Stimulated activated naive CD4-positive, alpha-beta T cell treated with Interleukin-2 at 50 U/mL for 16 hours (primary cell): Measurements from ENCODE around the gene PTK6.
A peak's percentile ranks its signal among the peaks of the same experiment; 100 is the strongest.
"Not testable (repeated sequence)": the region's sequence is repeated elsewhere in the genome, so short reads cannot be mapped to it uniquely, and the experiment has no call there.

Source experiments
- DNase-seq: peaks from one replicate; lab custom pipeline; 2025; lab: John Stamatoyannopoulos, UW

The PTK6 gene

DNA sequence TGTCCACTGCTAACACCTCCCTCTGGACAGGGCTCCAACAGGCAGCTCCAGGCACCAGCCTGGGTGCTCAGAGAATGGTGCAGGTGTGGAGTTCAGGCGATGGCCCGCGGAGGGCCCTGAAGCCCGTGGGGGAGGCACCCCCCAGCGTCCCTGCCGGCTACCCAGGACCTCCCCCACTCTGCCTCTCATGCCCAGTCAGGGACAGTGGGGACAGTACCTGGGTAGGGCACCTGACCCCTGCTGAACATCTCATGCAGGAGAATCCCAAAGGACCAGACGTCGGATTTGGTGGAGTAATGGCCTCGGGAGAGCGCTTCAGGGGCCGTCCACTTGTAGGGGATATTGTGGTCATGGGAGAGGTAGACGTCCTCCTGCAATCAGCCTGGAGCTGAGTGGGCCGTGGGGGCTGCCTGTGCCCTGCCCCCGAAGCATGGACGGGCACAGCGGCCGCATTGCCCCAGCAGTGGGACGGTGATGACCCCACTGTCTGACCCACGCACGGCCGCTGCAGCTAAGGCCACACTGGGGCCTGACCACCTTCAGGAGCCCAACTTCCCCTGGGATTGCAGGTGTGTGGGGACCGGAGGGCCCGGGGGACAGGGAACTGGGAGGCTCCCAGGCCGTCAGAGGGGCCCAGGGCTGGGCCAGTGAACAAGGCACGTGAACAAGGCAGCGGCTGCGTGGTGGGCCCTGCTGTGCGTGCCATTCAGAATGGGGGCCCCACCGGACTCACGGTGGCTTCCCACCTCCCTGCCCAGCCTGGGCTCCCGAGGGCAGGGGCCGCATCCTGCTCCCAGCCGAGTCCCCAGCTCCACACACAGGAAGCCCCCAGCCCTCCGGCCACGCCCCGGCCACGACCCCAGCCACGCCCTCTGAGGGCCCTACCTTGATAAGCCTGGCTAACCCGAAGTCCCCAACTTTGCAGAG is 7.1 kb downstream of the PTK6 start:
- DNase-seq: no peak

DNA sequence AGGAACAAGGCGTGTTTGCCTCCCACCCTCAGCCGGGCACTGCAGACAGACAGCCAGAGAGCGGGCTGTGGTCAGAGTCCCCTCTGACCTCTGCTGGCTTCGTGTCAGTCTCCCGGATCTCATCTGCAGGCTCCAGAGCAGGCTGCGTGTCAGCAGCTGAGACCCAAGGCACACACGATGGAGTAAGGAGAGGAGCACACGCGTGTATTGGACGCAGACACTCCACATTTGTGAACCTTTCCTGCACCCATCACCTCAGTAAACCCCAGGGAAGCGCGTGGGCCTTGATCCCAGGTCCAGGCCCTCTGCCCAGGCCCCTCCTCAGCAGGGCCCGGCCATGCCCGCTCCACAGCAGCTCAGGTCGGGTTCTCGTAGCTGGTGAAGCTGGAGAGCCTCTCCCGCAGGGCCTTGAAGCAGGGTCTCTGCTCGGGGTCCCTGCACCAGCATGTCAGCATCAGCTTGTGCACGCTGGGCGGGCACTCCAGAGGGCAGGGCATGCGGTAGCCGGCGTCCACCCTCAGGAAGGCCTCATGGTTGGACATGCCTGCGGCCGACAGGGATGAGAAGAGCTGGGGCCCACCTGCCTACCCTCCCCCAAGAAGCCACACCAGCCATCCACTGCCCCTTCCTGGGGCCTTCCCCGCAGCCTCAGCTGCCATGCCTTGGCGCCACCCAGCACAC is 7.9 kb downstream of the PTK6 start:
- no peak for DNase-seq

DNA sequence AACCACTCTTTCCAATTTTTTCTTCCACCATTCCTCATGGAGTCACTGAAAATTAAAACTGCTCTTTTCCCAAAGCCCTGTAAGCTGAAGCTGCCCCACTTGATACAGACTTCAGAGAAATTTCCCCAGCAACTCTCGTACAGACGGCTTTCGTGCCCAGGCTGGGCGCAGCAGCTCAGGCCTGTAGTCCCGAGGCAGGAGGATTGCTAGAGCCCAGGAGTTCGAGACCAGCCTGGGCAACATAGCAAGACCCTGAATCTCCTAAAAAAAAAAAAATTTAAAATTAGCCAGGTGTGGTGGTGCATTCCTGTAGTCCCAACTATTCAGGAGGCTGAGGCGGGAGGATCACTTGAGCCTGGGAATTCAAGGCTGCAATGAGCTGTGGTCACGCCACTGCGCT is 10.0 kb downstream of the PTK6 start:
- no peak for DNase-seq

DNA sequence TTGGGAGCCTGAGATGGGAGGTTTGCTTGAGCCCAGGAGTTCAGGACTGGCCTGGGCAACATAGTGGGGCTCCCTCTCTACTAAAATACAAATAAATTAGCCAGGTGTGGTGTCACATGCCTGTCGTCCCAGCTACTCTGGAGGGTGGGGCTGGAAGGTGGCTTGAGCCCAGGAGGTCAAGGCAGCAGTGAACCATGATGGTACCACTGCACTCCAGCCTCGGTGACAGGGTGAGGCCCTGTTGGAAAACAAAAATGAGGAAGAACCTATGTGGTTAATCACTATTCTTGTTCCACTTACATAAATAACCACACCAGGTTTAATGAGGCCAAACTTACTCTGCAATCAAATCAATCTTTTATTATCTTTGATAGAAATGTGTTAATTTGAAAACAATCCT is 11.2 kb downstream of the PTK6 start:
- DNase-seq: no peak

DNA sequence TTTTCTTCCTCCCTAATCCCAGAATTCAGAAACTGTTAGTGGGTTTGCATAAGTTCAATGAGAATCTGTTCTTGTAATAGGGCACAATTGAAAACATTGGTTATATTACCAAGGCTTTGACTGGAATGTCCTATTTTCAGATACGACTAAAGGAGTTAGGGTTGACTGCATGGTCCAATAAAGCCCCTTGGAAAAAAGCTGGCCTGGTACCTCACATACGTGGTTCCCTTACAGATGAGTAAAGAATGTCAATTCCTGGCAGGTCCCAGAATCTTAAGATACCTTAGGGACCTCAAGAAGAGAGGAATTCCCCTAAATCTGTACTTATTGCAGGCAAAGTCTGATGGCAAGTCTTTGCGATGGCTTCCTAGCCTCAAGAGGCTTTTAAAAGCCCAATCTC is 12.0 kb downstream of the PTK6 start:
- no peak for DNase-seq

DNA sequence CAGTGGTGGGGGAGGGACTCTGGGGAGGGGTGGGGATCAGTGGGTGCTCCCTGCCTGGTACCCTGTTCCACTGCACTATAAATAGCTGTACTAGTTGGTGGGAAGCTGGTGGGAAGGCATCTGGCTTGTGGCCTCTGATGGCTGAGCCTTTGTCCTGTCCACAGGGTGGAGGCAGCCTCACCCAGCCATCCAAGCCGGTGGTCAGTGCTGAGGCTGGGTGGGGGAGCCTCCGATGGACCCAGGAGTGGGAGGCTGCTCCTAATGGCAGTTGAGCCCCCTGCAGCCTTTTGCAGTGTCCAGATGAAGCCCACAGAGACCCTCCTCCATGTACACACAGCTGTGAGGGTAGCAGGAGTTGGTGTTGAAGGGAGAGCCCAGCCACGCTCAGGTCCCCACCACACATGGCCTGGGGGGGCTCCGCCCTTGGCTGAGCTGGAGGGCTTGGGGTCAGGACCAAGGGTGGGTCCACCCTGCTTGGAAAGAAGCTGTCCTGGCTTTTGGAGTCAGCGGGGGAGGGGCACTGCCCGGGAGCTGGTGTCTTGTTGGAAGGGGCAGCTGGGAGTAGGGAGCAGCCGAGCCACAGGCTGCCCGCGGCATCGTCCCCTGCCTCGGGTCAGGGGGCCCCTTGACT is 14.1 kb downstream of the PTK6 start:
- no peak for DNase-seq

DNA sequence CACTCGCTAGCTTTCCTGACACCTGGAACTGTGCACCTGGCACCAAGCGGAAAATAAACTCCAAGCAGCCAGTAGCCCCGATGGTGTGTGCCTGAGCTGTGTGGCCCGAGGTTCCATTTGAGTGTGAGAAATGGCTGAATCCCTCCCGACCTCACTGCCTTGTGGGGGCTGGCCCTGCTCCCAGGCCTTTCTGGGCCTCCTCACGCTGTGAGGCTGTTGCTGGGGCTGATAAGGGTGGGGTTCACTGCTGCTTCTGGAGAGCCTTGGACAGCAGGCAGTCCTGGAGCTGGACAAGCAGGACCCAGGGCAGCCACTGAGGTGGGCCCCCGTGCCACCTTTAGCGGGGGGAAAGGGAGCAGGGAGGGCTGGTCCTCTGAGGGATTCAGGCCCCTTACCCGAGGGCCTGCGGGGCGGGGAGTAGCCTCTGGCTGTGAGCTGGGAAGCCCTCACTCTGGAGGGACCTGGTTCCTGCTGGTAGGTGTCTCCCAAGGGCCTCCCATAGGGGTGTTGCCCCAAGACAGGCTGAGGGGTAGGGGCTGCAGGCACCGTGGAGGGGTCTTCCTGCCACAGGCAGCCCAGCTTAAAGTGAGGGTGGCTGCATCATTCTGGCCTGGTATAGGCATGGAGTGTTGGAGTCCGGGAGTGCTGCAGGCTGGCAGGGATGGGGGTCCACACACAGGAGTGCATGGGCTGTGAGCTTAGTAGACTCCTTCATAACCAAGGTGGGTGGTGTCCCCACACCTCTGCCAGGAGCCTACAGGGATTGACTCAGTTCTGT is 14.9 kb downstream of the PTK6 start:
- no peak for DNase-seq

DNA sequence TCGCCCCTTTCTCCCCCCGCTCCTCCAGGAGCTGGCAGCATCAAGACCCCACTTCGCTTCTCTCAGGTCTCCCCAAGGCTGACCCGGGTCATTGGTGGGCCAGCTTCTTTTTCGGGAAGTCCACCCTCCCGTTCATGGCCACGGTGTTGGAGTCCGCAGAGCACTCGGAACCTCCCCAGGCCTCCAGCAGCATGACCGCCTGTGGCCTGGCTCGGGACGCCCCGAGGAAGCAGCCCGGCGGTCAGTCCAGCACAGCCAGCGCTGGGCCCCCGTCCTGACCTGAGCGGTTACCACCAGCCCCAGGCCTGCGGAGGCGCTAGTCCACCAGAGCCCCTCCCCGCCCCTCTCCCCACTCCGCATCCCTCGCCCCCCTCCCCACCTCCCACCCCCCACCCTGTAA is 15.6 kb downstream of the PTK6 start:
- DNase-seq: no peak

DNA sequence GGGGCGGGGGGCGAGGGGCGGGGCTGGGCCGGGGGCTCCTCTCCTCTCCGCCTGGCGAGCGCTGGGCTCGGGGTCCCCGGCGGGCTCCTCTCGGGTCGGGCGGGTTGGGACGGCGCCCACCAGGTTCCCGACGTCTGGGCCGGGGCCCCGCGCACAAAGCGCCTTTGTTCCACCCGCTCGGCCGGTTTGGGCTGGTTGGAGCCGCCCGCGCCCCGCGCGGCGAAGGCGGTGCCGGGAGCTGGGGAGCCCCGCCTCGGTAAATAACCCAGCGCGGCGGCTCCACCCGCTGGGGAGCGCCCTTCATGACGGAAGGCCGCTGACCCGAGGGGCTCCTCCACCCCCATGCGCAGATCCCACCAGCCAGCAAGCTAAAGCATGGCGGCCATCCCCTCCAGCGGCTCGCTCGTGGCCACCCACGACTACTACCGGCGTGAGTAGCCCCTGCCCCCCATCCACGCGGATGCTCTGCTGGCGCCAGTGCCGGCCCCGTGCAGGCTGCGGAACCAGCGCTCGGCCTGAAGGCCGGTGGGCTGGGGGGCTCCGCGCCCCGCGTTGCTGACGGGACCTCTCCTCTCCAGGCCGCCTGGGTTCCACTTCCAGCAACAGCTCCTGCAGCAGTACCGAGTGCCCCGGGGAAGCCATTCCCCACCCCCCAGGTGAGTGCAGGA is 16.1 kb downstream of the PTK6 start:
- peak; percentile 64 for DNase-seq

DNA sequence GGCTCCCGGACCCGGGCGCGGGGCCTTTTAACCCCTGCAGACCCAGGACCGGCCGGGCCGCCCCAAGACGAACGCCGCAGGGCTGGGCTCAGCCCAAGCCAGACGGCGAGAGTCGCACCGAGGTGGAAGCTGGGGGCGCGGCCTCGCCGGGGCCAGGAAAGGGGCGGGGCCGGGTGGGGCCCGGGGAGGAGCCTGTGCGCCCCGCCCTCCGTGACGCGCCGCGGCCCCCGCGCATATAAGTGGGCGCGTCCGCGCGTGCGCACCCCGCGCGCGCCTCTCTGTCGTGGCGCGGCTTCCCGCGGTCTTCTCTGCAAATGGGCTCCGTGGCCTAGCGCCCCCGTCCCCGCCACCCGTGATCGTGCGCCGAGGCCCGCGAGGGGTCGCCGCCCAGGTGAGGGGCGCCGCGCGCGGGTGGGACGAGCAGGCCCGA is 16.7 kb downstream of the PTK6 start, which contains the start of gene PPDPF:
Gene PPDPF (plus strand): TSS at position 262 of the 430 bp plus-strand sequence. CDS start 544 bp downstream, outside the sequence.
- DNase-seq: peak; percentile 72

DNA sequence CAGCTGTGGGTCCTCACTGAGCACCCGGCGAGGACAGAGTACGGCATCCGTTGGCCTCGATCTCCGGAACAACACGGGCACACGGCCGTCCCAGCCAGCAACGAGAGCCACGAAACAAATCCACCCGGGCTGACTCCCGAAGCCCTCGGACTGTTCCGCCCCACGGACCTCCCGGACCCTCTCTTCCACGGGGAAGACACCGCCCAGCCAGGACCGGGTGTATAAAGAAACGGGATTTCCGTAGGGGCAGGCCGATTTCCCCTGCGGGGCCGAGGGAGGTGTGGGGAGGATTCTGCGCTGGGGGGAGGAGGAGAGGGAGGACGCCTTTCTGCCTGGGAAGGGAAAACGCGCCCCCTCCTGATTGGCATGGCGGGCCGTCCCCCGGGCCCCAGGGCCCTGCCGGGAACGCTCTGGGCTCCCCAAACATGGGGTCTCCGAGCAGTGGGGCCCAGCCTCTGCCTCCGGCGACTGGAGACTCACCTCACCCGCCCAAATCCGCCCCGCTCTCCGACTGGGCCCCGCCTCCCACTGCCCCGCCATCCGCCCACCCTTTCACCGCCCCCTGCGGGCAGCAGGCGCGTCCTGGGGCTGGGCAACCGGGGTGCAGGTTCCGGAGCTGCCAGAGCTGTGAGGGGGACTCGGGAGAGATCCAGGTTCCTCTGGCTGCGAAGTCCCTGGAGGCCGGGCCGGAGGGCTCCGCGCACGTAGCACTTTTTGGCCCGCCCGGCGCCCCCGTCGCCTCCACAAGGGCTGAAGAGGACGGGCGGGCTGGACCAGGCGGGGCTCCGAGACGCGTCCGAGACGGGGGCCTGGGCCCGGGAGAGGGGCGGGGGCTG is 17.3 kb downstream of the PTK6 start:
- peak; percentile 57 for DNase-seq

DNA sequence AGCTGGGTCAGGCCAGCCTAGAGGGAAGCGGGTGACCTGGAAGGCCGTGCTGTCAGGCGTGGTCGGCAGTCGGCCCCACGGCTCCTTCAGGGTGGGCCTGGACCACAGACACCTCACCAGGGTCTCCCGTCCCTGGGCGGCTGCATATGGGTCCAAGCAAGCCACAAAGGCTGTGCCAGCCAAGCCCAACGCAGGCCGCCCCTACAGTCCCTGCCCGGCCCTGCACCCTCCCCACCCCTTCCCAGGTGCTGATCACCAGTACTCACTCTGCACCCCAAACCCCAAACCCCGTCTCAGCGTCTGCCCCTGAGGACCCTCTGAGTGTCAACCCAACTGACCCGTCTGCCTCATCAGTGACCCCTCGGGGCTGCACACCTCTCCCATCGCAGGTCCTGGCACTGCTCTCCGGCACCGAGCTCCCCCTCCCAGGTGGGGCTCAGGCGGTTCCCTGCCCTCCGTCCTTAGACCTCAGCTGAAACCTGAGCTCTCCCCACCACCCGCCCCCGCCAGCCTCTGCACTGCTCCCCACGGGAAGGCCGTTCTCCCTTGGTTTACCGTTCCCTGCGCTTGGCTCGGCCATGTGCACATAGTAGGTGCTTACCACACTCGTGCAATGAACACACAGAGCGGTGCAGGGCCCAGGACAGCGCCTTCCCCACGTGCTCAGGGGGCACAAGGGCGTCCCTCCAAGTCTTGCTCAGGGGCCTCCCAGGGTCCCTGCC is 18.1 kb downstream of the PTK6 start:
- DNase-seq: no peak

DNA sequence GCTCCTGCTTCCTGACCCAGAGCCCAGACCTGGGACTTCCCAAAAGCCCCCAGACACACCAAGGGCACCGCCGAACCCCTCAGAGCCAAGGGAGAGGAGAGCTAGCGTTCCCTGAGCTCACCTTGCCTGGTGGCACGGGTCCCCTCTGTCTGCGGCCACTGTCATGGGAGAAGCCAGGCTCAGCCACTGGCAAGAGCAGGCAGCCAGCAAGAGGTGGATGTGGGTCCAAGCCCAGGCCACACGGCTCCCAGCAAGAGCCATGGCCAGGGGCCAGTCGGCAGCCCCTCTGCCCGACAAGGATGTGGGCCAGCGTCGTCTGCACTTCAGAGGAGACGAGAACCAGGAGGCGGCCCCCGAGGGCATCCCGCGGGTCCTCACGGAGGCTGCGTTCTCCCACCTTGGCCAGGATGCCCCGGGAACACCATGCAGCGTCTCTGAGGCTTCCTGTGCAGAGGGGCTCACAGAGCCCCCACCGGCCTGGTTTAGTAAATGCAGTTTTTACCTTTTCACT is 18.8 kb downstream of the PTK6 start:
- DNase-seq: no peak

DNA sequence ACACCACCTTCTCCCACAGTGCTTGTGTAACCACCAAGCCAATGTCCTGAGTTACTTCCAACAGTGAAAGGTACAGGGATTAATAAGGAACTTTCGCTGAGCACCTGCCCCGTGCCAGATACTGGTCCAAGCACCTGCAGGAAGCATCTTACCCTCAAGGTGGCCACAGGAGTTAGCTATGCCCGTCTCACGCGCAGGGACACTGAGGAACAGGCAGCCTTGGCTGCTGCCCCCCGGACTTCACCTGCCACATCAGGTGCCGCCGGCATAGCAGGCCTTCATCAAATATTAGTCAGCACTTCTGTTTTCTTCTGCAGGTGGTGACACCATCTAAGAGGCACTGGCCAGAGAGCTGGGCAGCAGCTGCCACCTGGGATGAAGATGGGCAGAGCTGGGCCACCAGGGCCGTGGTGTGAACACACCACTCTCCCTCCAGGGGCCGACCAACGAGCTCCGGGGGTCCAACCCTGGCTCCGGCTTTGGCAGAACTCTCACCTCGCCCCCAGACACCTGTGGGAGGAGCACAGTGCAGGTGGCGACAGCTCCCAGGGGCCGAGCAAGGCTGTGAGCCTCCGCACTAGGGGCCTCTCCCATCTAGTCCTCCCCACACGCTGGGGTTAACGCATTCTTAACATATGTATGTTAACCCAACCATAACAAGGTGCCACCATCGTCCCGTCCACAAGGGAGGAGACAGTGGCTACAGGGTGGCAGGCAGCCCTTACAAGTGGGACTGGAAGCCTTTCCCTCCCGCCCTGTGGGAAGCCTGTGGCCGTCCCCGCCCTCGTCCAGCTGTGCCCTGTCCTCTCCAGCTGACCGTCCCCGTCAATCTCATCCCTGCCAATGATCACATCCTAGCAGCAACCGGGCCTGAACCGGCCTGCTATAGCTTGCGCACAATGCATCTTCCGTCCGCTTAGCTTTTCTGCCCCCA is 19.5 kb downstream of the PTK6 start:
- no peak for DNase-seq

DNA sequence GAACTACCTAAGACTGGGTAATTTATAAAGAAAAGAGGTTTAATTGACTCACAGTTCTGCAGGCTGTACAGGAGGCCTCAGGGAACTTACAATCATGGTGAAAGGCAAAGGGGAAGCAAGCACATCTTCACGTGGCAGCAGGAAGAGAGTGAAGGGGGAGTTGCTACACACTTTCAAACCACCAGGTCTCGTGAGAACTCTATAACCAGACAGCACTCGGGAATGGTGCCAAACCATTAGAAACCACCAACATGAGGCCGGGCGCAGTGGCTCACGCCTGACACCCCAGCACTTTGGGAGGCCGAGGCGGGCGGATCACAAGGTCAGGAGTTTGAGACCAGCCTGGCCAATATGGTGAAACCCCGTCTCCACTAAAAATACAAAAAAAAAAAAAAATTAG is 22.7 kb downstream of the PTK6 start:
- not testable (repeated sequence) for DNase-seq

DNA sequence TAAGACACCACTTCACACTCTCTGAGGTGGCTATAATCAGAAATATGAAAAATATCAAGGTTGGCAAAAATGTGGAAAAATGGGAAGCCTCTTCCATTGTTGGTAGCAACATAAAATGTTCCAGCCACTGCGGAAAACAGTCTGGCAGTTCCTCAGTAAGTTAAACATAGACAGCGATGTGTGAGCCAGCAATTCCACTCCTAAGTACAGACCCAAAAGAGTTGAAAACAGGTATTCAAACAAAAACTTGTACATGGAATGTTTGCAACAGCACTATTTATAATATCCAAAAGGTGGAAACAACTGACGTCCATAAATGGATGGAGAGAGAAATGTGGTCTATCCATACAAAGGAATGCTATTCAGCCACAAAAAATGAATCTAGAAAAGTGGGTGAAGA is 24.0 kb downstream of the PTK6 start:
- DNase-seq: no peak

DNA sequence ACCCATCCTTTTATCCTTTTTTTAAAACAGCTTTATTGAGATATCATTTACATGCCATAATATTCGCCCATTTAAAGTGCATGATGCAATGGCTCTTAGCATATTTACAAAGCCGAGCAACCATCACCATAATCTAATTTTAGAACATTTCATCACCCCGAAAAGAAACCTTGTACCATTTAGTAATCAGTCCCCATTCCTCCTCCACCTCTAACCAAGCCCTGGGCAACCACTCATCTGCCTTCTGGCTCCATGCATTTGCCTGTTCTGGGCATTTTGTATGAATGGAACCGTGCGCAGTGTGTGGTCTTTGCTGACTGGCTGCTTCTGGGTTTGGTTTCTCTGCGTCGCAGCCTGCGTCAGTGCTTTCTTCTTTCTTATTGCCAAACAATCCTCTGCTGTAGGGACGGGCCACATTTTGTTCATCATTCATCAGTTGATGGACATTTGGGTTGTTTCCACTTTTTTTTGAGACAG is 28.1 kb downstream of the PTK6 start:
- DNase-seq: no peak

DNA sequence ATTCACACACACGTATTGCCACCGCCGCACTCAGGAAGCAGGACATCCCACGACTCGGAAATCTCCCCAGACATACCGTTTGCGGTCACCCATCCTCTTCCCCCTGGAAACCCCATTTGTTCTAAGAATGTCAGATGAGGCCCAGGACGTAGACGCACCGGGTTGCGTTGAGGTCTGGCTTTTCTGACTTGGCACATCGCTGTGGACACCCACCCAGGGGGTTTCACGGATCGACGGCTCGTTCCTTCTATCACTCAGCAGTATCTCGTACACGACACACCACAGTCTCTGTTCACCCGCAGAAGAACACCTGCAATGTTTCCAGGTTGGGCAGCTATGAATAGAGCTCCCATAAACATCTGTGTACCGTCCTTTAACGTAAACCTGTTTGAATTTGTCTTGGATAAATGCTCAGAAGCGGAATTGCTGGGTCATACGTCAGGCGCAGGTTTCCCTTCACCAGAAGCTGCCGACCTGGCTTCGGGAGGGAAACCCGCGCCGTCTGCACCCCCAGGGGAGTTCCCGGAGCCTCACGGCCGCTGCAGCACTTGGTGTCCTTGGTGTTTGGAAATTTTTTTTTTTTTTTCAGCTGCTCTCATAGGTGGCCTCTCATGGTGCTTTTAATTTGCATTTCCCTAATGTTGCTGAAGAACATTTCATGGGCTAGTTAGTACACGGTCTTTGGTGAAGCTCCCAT is 29.0 kb downstream of the PTK6 start:
- DNase-seq: no peak
